Choroid plexus epithelial cell (primary cell): ENCODE data around the gene OAS2.

ENCODE experiments used
- DNase-seq: peaks from one replicate; pipeline ENCODE4 v3.0.0-alpha.2; 2010; ENCODE audit warnings: low read depth
- H3K4me3 ChIP-seq: 2 replicates; pipeline ENCODE4 v1.5.1; 2011; ENCODE audit warnings: low read depth, mild to moderate bottlenecking, control low read depth, low read length, moderate library complexity
- TF ChIP-seq, protein P1 (sequence below): conservative IDR thresholded peaks from 2 replicates; pipeline ENCODE4 v1.5.1; 2011; ENCODE audit warnings: low read depth, mild to moderate bottlenecking, control low read depth, inconsistent platforms, low read length, moderate library complexity

OAS2 gene

DNA sequence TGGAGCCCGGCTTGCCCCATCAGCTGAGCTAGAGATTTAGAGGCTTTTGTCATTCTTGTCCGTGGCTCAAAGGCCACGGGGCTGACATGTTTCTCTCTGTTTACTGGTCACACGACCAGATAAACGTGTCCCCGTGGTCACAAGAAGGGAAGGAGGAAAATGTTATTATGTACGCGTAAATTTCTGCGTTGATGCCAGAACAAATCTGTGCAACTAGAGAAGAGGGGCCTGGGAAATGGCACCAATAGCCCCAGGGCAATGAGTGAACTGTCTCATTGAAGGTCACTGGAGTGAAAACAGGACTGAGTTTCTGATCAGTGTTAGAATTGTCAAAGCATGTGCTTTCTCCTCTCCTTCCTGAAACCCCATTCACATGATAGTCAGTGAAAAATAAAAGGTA, 25.3 kb downstream of the OAS2 start:
- no peak overlapping the region for H3K4me3 ChIP-seq
- TF ChIP-seq, protein P1, sequence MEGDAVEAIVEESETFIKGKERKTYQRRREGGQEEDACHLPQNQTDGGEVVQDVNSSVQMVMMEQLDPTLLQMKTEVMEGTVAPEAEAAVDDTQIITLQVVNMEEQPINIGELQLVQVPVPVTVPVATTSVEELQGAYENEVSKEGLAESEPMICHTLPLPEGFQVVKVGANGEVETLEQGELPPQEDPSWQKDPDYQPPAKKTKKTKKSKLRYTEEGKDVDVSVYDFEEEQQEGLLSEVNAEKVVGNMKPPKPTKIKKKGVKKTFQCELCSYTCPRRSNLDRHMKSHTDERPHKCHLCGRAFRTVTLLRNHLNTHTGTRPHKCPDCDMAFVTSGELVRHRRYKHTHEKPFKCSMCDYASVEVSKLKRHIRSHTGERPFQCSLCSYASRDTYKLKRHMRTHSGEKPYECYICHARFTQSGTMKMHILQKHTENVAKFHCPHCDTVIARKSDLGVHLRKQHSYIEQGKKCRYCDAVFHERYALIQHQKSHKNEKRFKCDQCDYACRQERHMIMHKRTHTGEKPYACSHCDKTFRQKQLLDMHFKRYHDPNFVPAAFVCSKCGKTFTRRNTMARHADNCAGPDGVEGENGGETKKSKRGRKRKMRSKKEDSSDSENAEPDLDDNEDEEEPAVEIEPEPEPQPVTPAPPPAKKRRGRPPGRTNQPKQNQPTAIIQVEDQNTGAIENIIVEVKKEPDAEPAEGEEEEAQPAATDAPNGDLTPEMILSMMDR, result no peak
- DNase-seq, result no peak

DNA sequence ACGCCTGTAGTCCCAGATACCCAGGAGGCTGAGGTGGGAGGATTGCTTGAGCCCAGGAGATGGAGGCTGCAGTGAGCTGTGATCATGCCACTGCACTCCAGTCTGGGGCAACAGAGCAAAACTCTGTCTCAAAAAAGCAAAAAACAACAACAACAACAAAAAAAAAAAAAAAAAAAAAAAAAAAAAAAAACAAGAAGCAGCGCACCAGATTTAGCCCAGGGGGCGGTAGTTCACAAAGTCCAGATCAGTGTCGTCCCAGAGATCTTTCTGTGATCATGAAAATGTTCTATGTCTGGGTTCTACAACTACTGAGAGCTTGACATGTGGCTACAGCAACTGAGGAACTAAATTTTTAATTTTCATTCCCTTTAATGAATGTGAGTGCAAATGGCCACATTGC, 27.4 kb downstream of the OAS2 start:
- DNase-seq, result no peak
- TF ChIP-seq, protein P1, result peak; percentile 41
- H3K4me3 ChIP-seq, result no peak overlapping the region

DNA sequence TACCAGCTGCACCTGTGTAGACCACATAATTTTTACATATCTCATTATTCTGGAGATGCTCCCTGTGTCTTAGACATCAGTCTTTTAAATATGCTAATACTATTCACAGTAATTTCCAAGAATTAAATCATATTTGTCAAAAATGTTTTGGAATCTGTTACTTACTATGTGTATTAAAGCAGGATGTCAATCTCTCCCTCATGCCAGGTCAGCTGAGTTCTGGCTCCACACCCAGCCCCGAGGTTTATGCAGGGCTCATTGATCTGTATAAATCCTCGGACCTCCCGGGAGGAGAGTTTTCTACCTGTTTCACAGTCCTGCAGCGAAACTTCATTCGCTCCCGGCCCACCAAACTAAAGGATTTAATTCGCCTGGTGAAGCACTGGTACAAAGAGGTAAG, 27.9 kb downstream of the OAS2 start:
- no peak for DNase-seq
- H3K4me3 ChIP-seq, result no peak overlapping the region
- TF ChIP-seq, protein P1, result no peak

DNA sequence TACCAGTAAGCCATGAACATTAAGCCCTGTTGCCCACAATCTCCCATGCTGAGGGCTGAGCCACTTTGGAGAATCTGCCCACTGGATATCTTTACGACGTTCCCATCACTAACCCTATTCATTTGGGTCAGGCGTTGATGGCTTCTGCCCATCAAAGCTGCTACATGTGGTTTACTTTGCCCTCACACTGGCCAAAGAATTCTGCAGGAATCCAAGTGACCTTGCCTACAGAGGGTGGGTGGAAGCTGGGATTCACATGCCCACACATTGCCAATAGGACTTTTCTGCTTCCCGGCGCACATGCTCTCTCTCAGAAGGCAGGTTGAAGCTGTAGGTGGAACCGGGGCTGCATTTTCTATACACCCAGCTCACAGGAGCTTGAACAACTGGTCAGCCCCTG, 28.3 kb downstream of the OAS2 start:
- no peak for DNase-seq
- TF ChIP-seq, protein P1, result no peak
- no peak overlapping the region for H3K4me3 ChIP-seq

DNA sequence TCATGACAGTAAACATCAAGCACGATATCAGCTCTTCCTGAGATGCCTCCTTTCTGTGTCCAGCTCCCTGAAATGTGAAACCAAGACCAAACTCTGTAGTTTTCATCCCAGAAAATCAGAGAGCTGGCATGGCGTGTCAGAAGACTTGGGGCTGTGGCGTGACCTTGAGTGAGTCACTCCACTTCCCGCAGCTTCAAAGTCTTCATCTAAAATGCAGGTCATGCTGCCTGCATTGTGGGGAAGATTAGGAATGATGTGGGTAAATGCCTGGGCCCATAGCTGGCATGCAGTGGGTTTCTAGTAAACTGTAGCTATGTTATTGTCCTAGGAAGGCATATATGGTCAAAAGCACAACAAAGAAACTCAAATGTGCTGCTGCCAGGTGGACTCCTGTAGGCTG, 28.8 kb downstream of the OAS2 start:
- H3K4me3 ChIP-seq, result no peak overlapping the region
- DNase-seq, result peak; percentile 54
- TF ChIP-seq, protein P1, result no peak

DNA sequence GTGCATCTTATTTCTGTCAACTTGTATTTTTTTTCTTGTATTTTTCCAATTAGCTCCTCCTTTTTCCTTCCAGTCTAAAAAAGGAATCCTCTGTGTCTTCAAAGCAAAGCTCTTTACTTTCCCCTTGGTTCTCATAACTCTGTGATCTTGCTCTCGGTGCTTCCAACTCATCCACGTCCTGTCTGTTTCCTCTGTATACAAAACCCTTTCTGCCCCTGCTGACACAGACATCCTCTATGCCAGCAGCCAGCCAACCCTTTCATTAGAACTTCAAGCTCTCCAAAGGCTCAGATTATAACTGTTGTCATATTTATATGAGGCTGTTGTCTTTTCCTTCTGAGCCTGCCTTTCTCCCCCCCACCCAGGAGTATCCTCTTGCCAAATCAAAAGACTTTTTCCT, 32.4 kb downstream of the OAS2 start:
- TF ChIP-seq, protein P1, result no peak
- H3K4me3 ChIP-seq, result no peak overlapping the region
- DNase-seq, result no peak

DNA sequence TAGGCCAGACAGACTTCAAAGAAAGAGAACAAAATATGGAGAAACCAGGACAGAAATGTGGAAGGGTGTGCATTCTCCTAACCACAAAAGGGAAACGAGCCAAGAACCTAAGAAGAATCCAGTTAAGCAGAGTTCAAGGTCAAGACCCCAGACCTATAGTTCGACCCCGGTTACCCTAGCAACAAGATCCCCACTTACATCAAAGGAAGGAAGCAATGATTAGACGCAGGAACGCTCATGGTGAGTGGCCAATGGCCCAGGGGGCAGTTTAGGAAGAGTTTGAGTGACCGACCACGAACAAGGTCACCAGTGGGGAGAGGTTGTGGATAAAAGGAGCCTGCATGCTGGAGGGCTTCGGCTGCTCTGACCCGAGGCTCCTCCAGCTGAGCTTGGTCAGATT, 36.2 kb downstream of the OAS2 start:
- TF ChIP-seq, protein P1, result no peak
- DNase-seq, result no peak
- no peak overlapping the region for H3K4me3 ChIP-seq
